ENCODE measurements around the gene ATP13A1.

- TF ChIP-seq POLR2A (IDR thresholded peaks at IDR 0.05; ENCODE audit: low read length) (no peak), GATA1 (IDR thresholded peaks at IDR 0.05; ENCODE audit: low read depth, low read length) (no peak)
These were observed 41.4 kb upstream of the ATP13A1 start for GRCh38 chr19:19704836-19705235.

All from erythroblast (primary cell).